PC-3 (cell line): Measurements from ENCODE around the gene ADO. TPM values are rescaled to one million over a fixed set of nuclear protein-coding genes. Genes with fewer than 3 reads are reported as not detected.
A peak's percentile ranks its signal among the peaks of the same experiment; 100 is the strongest.

Experiments used
- ATAC-seq: fragments of 200-7000 bp; cut with Tn5 transposase; 2 replicates; pipeline ENCODE4 v1.9.1; 2020; ENCODE audit warnings: mild to moderate bottlenecking, moderate library complexity
- BruUV-seq: library from RNA; stranded (reverse); fragments of 400-500 nt; replicated peaks from 2 replicates; lab custom pipeline; 2021; lab: Mats Ljungman, UMichigan
- CTCF ChIA-PET: fragments of 300-600 bp; sonication (Branson Sonifier 250); formaldehyde crosslinking; loops from one replicate; lab custom pipeline; 2022; ENCODE audit warnings: antibody characterized with exemption; lab: Charles Lee
- POLR2A ChIA-PET: fragments of 300-600 bp; sonication (Branson Sonifier 250); formaldehyde crosslinking; loops from one replicate; lab custom pipeline; 2022; ENCODE audit warnings: antibody characterized with exemption; ENCODE audit not compliant: unreplicated experiment; lab: Charles Lee
- DNase-seq: peaks from one replicate; pipeline ENCODE4 v3.0.0-alpha.2; 2015
- H2AFZ ChIP-seq: fragments of 300-600 bp; sonication (generic); 2 replicates; pipeline ENCODE4 v1.6.0; 2016; ENCODE audit warnings: antibody characterized with exemption, low read length
- H3F3A ChIP-seq: fragments of 300-600 bp; sonication (generic); one replicate; pipeline ENCODE4 v1.6.0; 2017; ENCODE audit warnings: antibody characterized with exemption, low read length, control low read depth, mild to moderate bottlenecking; ENCODE audit not compliant: unreplicated experiment
- H3K27ac ChIP-seq: fragments of 300-600 bp; sonication (generic); 2 replicates; pipeline ENCODE4 v1.5.1; 2016; ENCODE audit warnings: mild to moderate bottlenecking, low read length
- H3K27me3 ChIP-seq: fragments of 300-600 bp; sonication (generic); 2 replicates; pipeline ENCODE4 v1.6.1; 2016; ENCODE audit warnings: low read length, mixed read lengths
- H3K36me3 ChIP-seq: fragments of 300-600 bp; sonication (generic); 2 replicates; pipeline ENCODE4 v1.6.1; 2016; ENCODE audit warnings: low read depth, mixed run types, low read length, mixed read lengths
- H3K4me1 ChIP-seq: fragments of 300-600 bp; sonication (generic); 2 replicates; pipeline ENCODE4 v1.5.1; 2016; ENCODE audit warnings: low read length; ENCODE audit not compliant: insufficient read depth
- H3K4me2 ChIP-seq: fragments of 300-600 bp; sonication (generic); 2 replicates; pipeline ENCODE4 v1.6.0; 2016; ENCODE audit warnings: low read length
- H3K4me3 ChIP-seq: fragments of 300-600 bp; sonication (generic); 2 replicates; pipeline ENCODE4 v1.5.1; 2016; ENCODE audit warnings: mild to moderate bottlenecking, low read length, mixed read lengths
- H3K79me2 ChIP-seq: fragments of 300-600 bp; sonication (generic); 2 replicates; pipeline ENCODE4 v1.6.1; 2017; ENCODE audit warnings: low read length, mixed read lengths
- H3K9ac ChIP-seq: fragments of 300-600 bp; sonication (generic); 2 replicates; pipeline ENCODE4 v1.6.0; 2016; ENCODE audit warnings: mild to moderate bottlenecking, low read length
- H3K9me2 ChIP-seq: fragments of 300-600 bp; sonication (generic); replicated peaks from 2 replicates; pipeline ENCODE4 v1.6.1; 2016; ENCODE audit warnings: mixed run types, low read length, mixed read lengths
- H3K9me3 ChIP-seq: fragments of 300-600 bp; sonication (generic); 2 replicates; pipeline ENCODE4 v1.6.1; 2016; ENCODE audit warnings: low read length, mixed read lengths
- H4K20me1 ChIP-seq: fragments of 300-600 bp; sonication (generic); 2 replicates; pipeline ENCODE4 v1.6.1; 2016; ENCODE audit warnings: low read length, mixed read lengths
- CTCF ChIP-seq: fragments of 300-600 bp; sonication (generic); conservative IDR thresholded peaks from 2 replicates; pipeline ENCODE4 v1.5.1; 2017; ENCODE audit warnings: antibody characterized with exemption, low read depth, mild to moderate bottlenecking, low read length
- EZH2 ChIP-seq: fragments of 300-600 bp; sonication (generic); IDR thresholded peaks from one replicate; pipeline ENCODE4 v1.6.1; 2017; ENCODE audit warnings: antibody characterized with exemption, mild to moderate bottlenecking, low read length; ENCODE audit not compliant: unreplicated experiment
- EZH2phosphoT487 ChIP-seq: fragments of 300-600 bp; sonication (generic); IDR thresholded peaks from 2 replicates; pipeline ENCODE4 v1.6.1; 2018; ENCODE audit warnings: mild to moderate bottlenecking, antibody characterized with exemption, low read length, borderline replicate concordance
- intact Hi-C: fragments of 100-400 bp; cut with micrococcal nuclease; formaldehyde crosslinking; loops from 2 replicates; pipeline ENCODE4 v1.9.0; 2023
- total RNA-seq: library from RNA; depleted of rRNA; stranded (reverse); fragments of >200 nt; gene quantifications from 2 replicates; pipeline ENCODE4 v1.2.3, GENCODE V29; 2014; rRNA removed

ADO gene
- total RNA-seq, 1 experiment from 2014 or later = 107 TPM

- H3K27me3 ChIP-seq = no peaks in the 10 kb centered on the region
- no peak overlapping the region for H3K9ac ChIP-seq
- no peaks in the 10 kb centered on the region for H3F3A ChIP-seq
- CTCF ChIA-PET = interaction anchor here (0.6 kb wide), 1 partner anchor 38 kb away, joined by 4 read pairs; no protein-coding TSS in a partner anchor
- no peaks in the 10 kb centered on the region for H3K36me3 ChIP-seq
- POLR2A ChIA-PET = no interaction called here
- TF ChIP-seq CTCF (no peak), EZH2phosphoT487 (no peak), EZH2 (no peak)
- intact Hi-C loops = no loop called here
- H2AFZ ChIP-seq = peak overlapping the region; percentile 6
- H4K20me1 ChIP-seq = no peaks in the 10 kb centered on the region
- H3K27ac ChIP-seq = no peak overlapping the region
- H3K79me2 ChIP-seq = no peaks in the 10 kb centered on the region
- DNase-seq (peak; percentile 78), ATAC-seq (peak; percentile 37)
- no peaks in the 10 kb centered on the region for H3K9me3 ChIP-seq
- H3K9me2 ChIP-seq = no peaks in the 10 kb centered on the region
- peak overlapping the region; percentile 5; the same call in 1 of the 2 replicates for H3K4me2 ChIP-seq
- no TSS peak for BruUV-seq
- peaks cover 31% of the 10 kb centered on the region for H3K4me1 ChIP-seq
- H3K4me3 ChIP-seq = no peak overlapping the region
These were observed 51.5 kb downstream of the ADO start for GRCh38 chr10:62856021-62856420.

Other genes with a start within 250 kb of the ADO start
- 2.7 and 2.8 TPM in 2 replicates for gene EGR2, start 11.6 kb downstream of the ADO start, total RNA-seq